Loucy (cell line): ENCODE results near the gene KCNA3.
A peak's percentile ranks its signal among the peaks of the same experiment; 100 is the strongest.

Source experiments
- H2AFZ ChIP-seq: fragments of 200-600 bp; sonication (generic); 2 replicates; pipeline ENCODE4 v1.6.0; 2016; ENCODE audit warnings: antibody characterized with exemption, mild to moderate bottlenecking, low read length, moderate library complexity
- H3F3A ChIP-seq: fragments of 200-600 bp; 2 replicates; pipeline ENCODE4 v1.6.0; 2016; ENCODE audit warnings: antibody characterized with exemption, low read depth, mild to moderate bottlenecking
- H3K27me3 ChIP-seq: fragments of 200-600 bp; sonication (generic); 2 replicates; pipeline ENCODE4 v1.6.1; 2014; ENCODE audit warnings: low read length, mild to moderate bottlenecking; ENCODE audit not compliant: insufficient read depth, poor library complexity, severe bottlenecking
- H3K36me3 ChIP-seq: fragments of 200-600 bp; sonication (generic); 2 replicates; pipeline ENCODE4 v1.6.1; 2016; ENCODE audit warnings: low read length; ENCODE audit not compliant: insufficient read depth
- H3K4me1 ChIP-seq: fragments of 200-600 bp; sonication (generic); 2 replicates; pipeline ENCODE4 v1.5.1; 2014; ENCODE audit warnings: low read length, mild to moderate bottlenecking; ENCODE audit not compliant: insufficient read depth, poor library complexity, severe bottlenecking
- H3K4me2 ChIP-seq: fragments of 200-600 bp; sonication (generic); 2 replicates; pipeline ENCODE4 v1.6.0; 2014; ENCODE audit warnings: antibody characterized with exemption, low read length, low read depth, mild to moderate bottlenecking; ENCODE audit not compliant: poor library complexity, severe bottlenecking
- H3K4me3 ChIP-seq: fragments of 200-600 bp; sonication (generic); 2 replicates; pipeline ENCODE4 v1.5.1; 2014; ENCODE audit warnings: low read length, mild to moderate bottlenecking, mixed read lengths; ENCODE audit not compliant: poor library complexity, severe bottlenecking
- H3K79me2 ChIP-seq: fragments of 200-600 bp; sonication (generic); 2 replicates; pipeline ENCODE4 v1.6.1; 2014; ENCODE audit warnings: low read length; ENCODE audit not compliant: insufficient read depth
- H3K9ac ChIP-seq: fragments of 200-600 bp; sonication (generic); 2 replicates; pipeline ENCODE4 v1.6.0; 2014; ENCODE audit warnings: mild to moderate bottlenecking, low read depth, low read length, moderate library complexity; ENCODE audit not compliant: poor library complexity, severe bottlenecking
- H3K9me2 ChIP-seq: fragments of 200-600 bp; sonication (generic); replicated peaks from 2 replicates; pipeline ENCODE4 v1.6.1; 2016; ENCODE audit warnings: low read depth, low read length, mixed read lengths
- H3K9me3 ChIP-seq: fragments of 200-600 bp; sonication (generic); 2 replicates; pipeline ENCODE4 v1.6.1; 2014; ENCODE audit warnings: mild to moderate bottlenecking, antibody characterized with exemption, low read length, low read depth; ENCODE audit not compliant: insufficient read depth
- H4K20me1 ChIP-seq: fragments of 200-600 bp; sonication (generic); 2 replicates; pipeline ENCODE4 v1.6.0; 2014; ENCODE audit warnings: antibody characterized with exemption, low read length, mild to moderate bottlenecking; ENCODE audit not compliant: insufficient read depth, poor library complexity, severe bottlenecking
- CTCF ChIP-seq: fragments of 200-600 bp; sonication (generic); conservative IDR thresholded peaks from 2 replicates; pipeline ENCODE4 v1.5.1; 2014; ENCODE audit warnings: mild to moderate bottlenecking, antibody characterized with exemption, low read length
- EZH2phosphoT487 ChIP-seq: fragments of 200-600 bp; IDR thresholded peaks from 2 replicates; pipeline ENCODE4 v1.6.1; 2018; ENCODE audit warnings: antibody characterized with exemption, mild to moderate bottlenecking, moderate library complexity, borderline replicate concordance

The KCNA3 gene

GRCh38 chr1:110630839-110631663 is 43.7 kb downstream of the KCNA3 start:
- Histone ChIP-seq H3K4me1 (peaks cover 15% of the 10 kb centered on the region), H3K9me2 (no peaks in the 10 kb centered on the region), H3K4me3 (peak overlapping the region; percentile 56), H3F3A (no peaks in the 10 kb centered on the region), H3K36me3 (no peaks in the 10 kb centered on the region), H3K9ac (peak overlapping the region; percentile 43), H3K79me2 (no peaks in the 10 kb centered on the region), H4K20me1 (no peaks in the 10 kb centered on the region), H3K9me3 (no peaks in the 10 kb centered on the region), H3K27me3 (no peaks in the 10 kb centered on the region), H2AFZ (peak overlapping the region; percentile 37; the same call in 1 of the 2 replicates), H3K4me2 (peak overlapping the region; percentile 79)
- no peak for TF ChIP-seq EZH2phosphoT487
- peak; percentile 88 for TF ChIP-seq CTCF

- Histone ChIP-seq H3K4me3 (no peak overlapping the region), H2AFZ (no peak overlapping the region), H3K4me1 (peaks cover 15% of the 10 kb centered on the region)
These were observed 46.2 kb downstream of the KCNA3 start for GRCh38 chr1:110628323-110629105.

GRCh38 chr1:110627764-110628163 is 47.0 kb downstream of the KCNA3 start:
- H3K4me2 ChIP-seq, result no peak overlapping the region
- no peaks in the 10 kb centered on the region for H3K9me3 ChIP-seq
- no peak overlapping the region for H3K9ac ChIP-seq
- H2AFZ ChIP-seq, result no peak overlapping the region
- H3F3A ChIP-seq, result no peaks in the 10 kb centered on the region
- H3K27me3 ChIP-seq, result no peaks in the 10 kb centered on the region
- TF ChIP-seq EZH2phosphoT487 (no peak), CTCF (no peak)
- no peak overlapping the region for H3K4me3 ChIP-seq
- H4K20me1 ChIP-seq, result no peaks in the 10 kb centered on the region
- H3K79me2 ChIP-seq, result no peaks in the 10 kb centered on the region
- no peaks in the 10 kb centered on the region for H3K9me2 ChIP-seq
- peaks cover 15% of the 10 kb centered on the region for H3K4me1 ChIP-seq
- H3K36me3 ChIP-seq, result no peaks in the 10 kb centered on the region

More at GRCh38 chr1:110628323-110629105, 46.2 kb downstream of the KCNA3 start:
- H3K9ac ChIP-seq, result no peak overlapping the region
- no peaks in the 10 kb centered on the region for H3F3A ChIP-seq
- no peaks in the 10 kb centered on the region for H3K79me2 ChIP-seq
- no peak overlapping the region for H3K4me2 ChIP-seq
- no peaks in the 10 kb centered on the region for H3K27me3 ChIP-seq
- H4K20me1 ChIP-seq, result no peaks in the 10 kb centered on the region
- H3K9me2 ChIP-seq, result no peaks in the 10 kb centered on the region
- H3K9me3 ChIP-seq, result no peaks in the 10 kb centered on the region
- H3K36me3 ChIP-seq, result no peaks in the 10 kb centered on the region
- TF ChIP-seq CTCF, result no peak
- TF ChIP-seq EZH2phosphoT487, result no peak
